Neural progenitor cell (in vitro differentiated cells): ENCODE measurements around the gene ADAMTSL1.

ENCODE experiments used
- CTCF ChIP-seq: fragments of 200-600 bp; sonication (generic); IDR thresholded peaks from 2 replicates; pipeline ENCODE4 v1.5.1; 2017; ENCODE audit warnings: antibody characterized with exemption, mild to moderate bottlenecking
- EZH2 ChIP-seq: fragments of 200-600 bp; sonication (generic); IDR thresholded peaks from 2 replicates; pipeline ENCODE4 v1.6.1; 2017; ENCODE audit warnings: antibody characterized with exemption, mild to moderate bottlenecking, moderate library complexity

GRCh38 chr9:18442629-18443491 is 31.1 kb upstream of the ADAMTSL1 start:
- TF ChIP-seq CTCF (peak; percentile 97), EZH2 (no peak)
